Inflammatory macrophage treated with lipopolysaccharide for 1 hour (primary cell): ENCODE data around the gene RNU2-63P.
"Not testable (repeated sequence)": the region's sequence is repeated elsewhere in the genome, so short reads cannot be mapped to it uniquely, and the experiment has no call there.

ENCODE experiments used
- DNase-seq, 2 donors: peaks; one replicate each; pipeline ENCODE4 v3.0.0-alpha.2; 2020 to 2022

The RNU2-63P gene

GRCh38 chr2:88027697-88028389 is 11.5 kb upstream of the RNU2-63P start:
- DNase-seq = peak; percentile 39 to 60

- no peak for DNase-seq
These were observed 8.2 kb upstream of the RNU2-63P start for GRCh38 chr2:88024509-88024908.

- DNase-seq = no peak
These were observed 6.2 kb upstream of the RNU2-63P start for GRCh38 chr2:88022669-88022921.

GRCh38 chr2:88019985-88020384 is 3.6 kb upstream of the RNU2-63P start:
- DNase-seq = no peak

- no peak for DNase-seq
These were observed 2.6 kb upstream of the RNU2-63P start for GRCh38 chr2:88018909-88019308.

GRCh38 chr2:88018077-88018805 is 1.9 kb upstream of the RNU2-63P start:
- DNase-seq = not testable (repeated sequence)

- DNase-seq = not testable (repeated sequence)
These were observed 1.4 kb upstream of the RNU2-63P start for GRCh38 chr2:88017780-88018038.

GRCh38 chr2:88016960-88017779 is 823 bp upstream of the RNU2-63P start:
- DNase-seq = peak in 1 of 2 donors; percentile 40

- no peak for DNase-seq
These were observed 5.3 kb downstream of the RNU2-63P start for GRCh38 chr2:88011011-88011410.

- no peak for DNase-seq
These were observed 6.2 kb downstream of the RNU2-63P start for GRCh38 chr2:88010136-88010535.

GRCh38 chr2:88006912-88007439 is 9.4 kb downstream of the RNU2-63P start:
- no peak for DNase-seq

GRCh38 chr2:88005776-88006175 is 10.6 kb downstream of the RNU2-63P start:
- no peak for DNase-seq

- DNase-seq = no peak
These were observed 13.1 kb downstream of the RNU2-63P start for GRCh38 chr2:88003074-88003755.

GRCh38 chr2:88002359-88002707 is 14.0 kb downstream of the RNU2-63P start:
- no peak for DNase-seq

GRCh38 chr2:88000474-88000873 is 15.9 kb downstream of the RNU2-63P start:
- not testable (repeated sequence) for DNase-seq

GRCh38 chr2:87996570-87996969 is 19.8 kb downstream of the RNU2-63P start:
- DNase-seq = no peak

- DNase-seq = no peak
These were observed 20.6 kb downstream of the RNU2-63P start for GRCh38 chr2:87995756-87996155.

- DNase-seq = not testable (repeated sequence)
These were observed 22.0 kb downstream of the RNU2-63P start for GRCh38 chr2:87994304-87994850.

GRCh38 chr2:87992569-87992968 is 23.8 kb downstream of the RNU2-63P start:
- DNase-seq = not testable (repeated sequence)

GRCh38 chr2:87987473-87987872 is 28.9 kb downstream of the RNU2-63P start:
- not testable (repeated sequence) for DNase-seq

GRCh38 chr2:87985902-87986301 is 30.4 kb downstream of the RNU2-63P start:
- DNase-seq = not testable (repeated sequence)

GRCh38 chr2:87981182-87981581 is 35.2 kb downstream of the RNU2-63P start:
- not testable (repeated sequence) for DNase-seq

- not testable (repeated sequence) for DNase-seq
These were observed 44.0 kb downstream of the RNU2-63P start for GRCh38 chr2:87972385-87972784.
